SK-N-SH treated with all-trans-retinoic acid at 6 μM for 48 hours (cell line): ENCODE data around the gene AP2B1.

Source experiments
- ARNTL ChIP-seq: fragments of 450-650 bp; formaldehyde crosslinking; IDR thresholded peaks from 2 replicates; pipeline ENCODE4 v1.5.0; 2020; ENCODE audit warnings: low read depth, mild to moderate bottlenecking, moderate library complexity, borderline replicate concordance
- TCF4 ChIP-seq: fragments of 250-450 bp; sonication (Bioruptor Pico); IDR thresholded peaks from 2 replicates; pipeline ENCODE4 v1.8.0; 2021; ENCODE audit warnings: mild to moderate bottlenecking, moderate library complexity, borderline replicate concordance
- TOX ChIP-seq: fragments of 250-450 bp; sonication (Bioruptor Pico); IDR thresholded peaks from 2 replicates; pipeline ENCODE4 v1.8.0; 2021; ENCODE audit warnings: mild to moderate bottlenecking, moderate library complexity, borderline replicate concordance
- ZFP3 ChIP-seq: fragments of 250-450 bp; sonication (Bioruptor Pico); IDR thresholded peaks from 2 replicates; pipeline ENCODE4 v1.5.0; 2020; ENCODE audit warnings: mild to moderate bottlenecking, moderate library complexity
- ZFP30 ChIP-seq: fragments of 450-650 bp; formaldehyde crosslinking; IDR thresholded peaks from 2 replicates; pipeline ENCODE4 v1.5.0; 2022; ENCODE audit warnings: mild to moderate bottlenecking, moderate library complexity
- ZNF565 ChIP-seq: fragments of 450-650 bp; formaldehyde crosslinking; conservative IDR thresholded peaks from 2 replicates; pipeline ENCODE4 v1.5.0; 2020; ENCODE audit warnings: low read depth, mild to moderate bottlenecking, moderate library complexity
- TF ChIP-seq, protein P1 (sequence below): fragments of 250-450 bp; sonication (Bioruptor Pico); IDR thresholded peaks from 2 replicates; pipeline ENCODE4 v1.8.0; 2020; ENCODE audit warnings: mild to moderate bottlenecking, moderate library complexity, borderline replicate concordance
- TF ChIP-seq, protein P2 (sequence below): fragments of 250-450 bp; sonication (Bioruptor Pico); IDR thresholded peaks from 2 replicates; pipeline ENCODE4 v1.5.1; 2020; ENCODE audit warnings: low read depth, mild to moderate bottlenecking, moderate library complexity

GRCh38 chr17:35726953-35727460 is 139.9 kb downstream of the AP2B1 start:
- no peak for TF ChIP-seq ZNF565 (CRISPR knock-in tag)
- TF ChIP-seq, protein P1, sequence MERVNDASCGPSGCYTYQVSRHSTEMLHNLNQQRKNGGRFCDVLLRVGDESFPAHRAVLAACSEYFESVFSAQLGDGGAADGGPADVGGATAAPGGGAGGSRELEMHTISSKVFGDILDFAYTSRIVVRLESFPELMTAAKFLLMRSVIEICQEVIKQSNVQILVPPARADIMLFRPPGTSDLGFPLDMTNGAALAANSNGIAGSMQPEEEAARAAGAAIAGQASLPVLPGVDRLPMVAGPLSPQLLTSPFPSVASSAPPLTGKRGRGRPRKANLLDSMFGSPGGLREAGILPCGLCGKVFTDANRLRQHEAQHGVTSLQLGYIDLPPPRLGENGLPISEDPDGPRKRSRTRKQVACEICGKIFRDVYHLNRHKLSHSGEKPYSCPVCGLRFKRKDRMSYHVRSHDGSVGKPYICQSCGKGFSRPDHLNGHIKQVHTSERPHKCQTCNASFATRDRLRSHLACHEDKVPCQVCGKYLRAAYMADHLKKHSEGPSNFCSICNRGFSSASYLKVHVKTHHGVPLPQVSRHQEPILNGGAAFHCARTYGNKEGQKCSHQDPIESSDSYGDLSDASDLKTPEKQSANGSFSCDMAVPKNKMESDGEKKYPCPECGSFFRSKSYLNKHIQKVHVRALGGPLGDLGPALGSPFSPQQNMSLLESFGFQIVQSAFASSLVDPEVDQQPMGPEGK (CRISPR knock-in tag) = no peak
- TF ChIP-seq ZFP3 (CRISPR knock-in tag) = no peak
- TF ChIP-seq, protein P2, sequence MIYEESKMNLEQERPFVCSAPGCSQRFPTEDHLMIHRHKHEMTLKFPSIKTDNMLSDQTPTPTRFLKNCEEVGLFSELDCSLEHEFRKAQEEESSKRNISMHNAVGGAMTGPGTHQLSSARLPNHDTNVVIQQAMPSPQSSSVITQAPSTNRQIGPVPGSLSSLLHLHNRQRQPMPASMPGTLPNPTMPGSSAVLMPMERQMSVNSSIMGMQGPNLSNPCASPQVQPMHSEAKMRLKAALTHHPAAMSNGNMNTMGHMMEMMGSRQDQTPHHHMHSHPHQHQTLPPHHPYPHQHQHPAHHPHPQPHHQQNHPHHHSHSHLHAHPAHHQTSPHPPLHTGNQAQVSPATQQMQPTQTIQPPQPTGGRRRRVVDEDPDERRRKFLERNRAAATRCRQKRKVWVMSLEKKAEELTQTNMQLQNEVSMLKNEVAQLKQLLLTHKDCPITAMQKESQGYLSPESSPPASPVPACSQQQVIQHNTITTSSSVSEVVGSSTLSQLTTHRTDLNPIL = no peak
- no peak for TF ChIP-seq TOX
- no peak for TF ChIP-seq ARNTL (CRISPR knock-in tag)
- TF ChIP-seq TCF4 (CRISPR knock-in tag) = no peak
- TF ChIP-seq ZFP30 (CRISPR knock-in tag) = no peak
